Brain pericyte (primary cell): ENCODE results near the gene HIVEP3.

Source experiments
- DNase-seq: peaks from one replicate; pipeline ENCODE4 v3.0.0-alpha.2; 2012; ENCODE audit warnings: low read depth, low spot score

The HIVEP3 gene

GRCh38 chr1:41652384-41653265 is 266.1 kb downstream of the HIVEP3 start:
- no peak for DNase-seq

- DNase-seq: no peak
Measured at GRCh38 chr1:41650028-41650880, 268.5 kb downstream of the HIVEP3 start.

GRCh38 chr1:41649396-41650027 is 269.2 kb downstream of the HIVEP3 start:
- no peak for DNase-seq

GRCh38 chr1:41648844-41649243 is 269.9 kb downstream of the HIVEP3 start:
- no peak for DNase-seq

GRCh38 chr1:41648230-41648629 is 270.5 kb downstream of the HIVEP3 start:
- DNase-seq: no peak

GRCh38 chr1:41647221-41648135 is 271.2 kb downstream of the HIVEP3 start:
- no peak for DNase-seq

GRCh38 chr1:41646186-41646585 is 272.5 kb downstream of the HIVEP3 start:
- no peak for DNase-seq

GRCh38 chr1:41645062-41645461 is 273.7 kb downstream of the HIVEP3 start:
- no peak for DNase-seq

- DNase-seq: no peak
Measured at GRCh38 chr1:41642922-41643821, 275.6 kb downstream of the HIVEP3 start.

GRCh38 chr1:41641941-41642527 is 276.7 kb downstream of the HIVEP3 start:
- no peak for DNase-seq

- no peak for DNase-seq
Measured at GRCh38 chr1:41641475-41641814, 277.3 kb downstream of the HIVEP3 start.

GRCh38 chr1:41640756-41641474 is 277.8 kb downstream of the HIVEP3 start:
- DNase-seq: no peak

- DNase-seq: no peak
Measured at GRCh38 chr1:41640141-41640751, 278.5 kb downstream of the HIVEP3 start.

GRCh38 chr1:41639332-41639936 is 279.3 kb downstream of the HIVEP3 start:
- no peak for DNase-seq

GRCh38 chr1:41638086-41639024 is 280.4 kb downstream of the HIVEP3 start:
- no peak for DNase-seq

- no peak for DNase-seq
Measured at GRCh38 chr1:41637367-41637766, 281.4 kb downstream of the HIVEP3 start.

- no peak for DNase-seq
Measured at GRCh38 chr1:41633764-41634163, 285.0 kb downstream of the HIVEP3 start.
